ENCODE data around the gene ATP6V1F.
"Not testable (repeated sequence)": the region's sequence is repeated elsewhere in the genome, so short reads cannot be mapped to it uniquely, and the experiment has no call there.

ATP6V1F gene

GRCh38 chr7:128909625-128910568 lies 47.2 kb downstream of the ATP6V1F start:
- DNase-seq (ENCODE audit: low spot score): no peak
- in situ Hi-C loops (cut with MboI; ENCODE audit: low pct_unique_long_range_greater_than_20kb, low sequenced_read_pairs, unreplicated experiment): loop anchor here (10.0 kb wide), 1 partner anchor 175 kb away; no protein-coding TSS in a partner anchor

DNA sequence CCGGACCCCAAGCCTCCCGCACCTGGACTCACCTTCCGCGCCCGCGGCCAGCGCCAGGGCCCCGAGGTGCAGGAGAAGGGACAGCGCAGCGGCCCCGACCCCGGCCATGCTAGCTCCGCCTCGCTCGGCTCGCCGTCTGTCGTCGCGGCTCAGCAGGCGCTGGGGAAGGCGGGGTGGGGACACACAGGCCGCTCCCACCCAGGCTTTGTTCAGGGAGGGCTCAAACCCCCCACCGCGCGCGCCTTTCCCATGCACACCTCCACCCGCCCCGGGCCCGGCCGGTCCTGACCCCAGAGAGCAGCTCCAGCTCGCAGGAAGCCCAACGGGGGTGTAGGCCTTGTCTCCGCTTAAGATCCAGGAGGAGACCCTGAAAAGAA lies 47.9 kb downstream of the ATP6V1F start, which contains the start of gene KCP:
Gene KCP, minus strand, starts transcription at position 141 of the 377 bp plus-strand sequence. Its CDS starts 33 bp downstream, at position 108.
- no peak for DNase-seq (ENCODE audit: low spot score)
- in situ Hi-C loops (cut with MboI; ENCODE audit: low pct_unique_long_range_greater_than_20kb, low sequenced_read_pairs, unreplicated experiment): no loop called here

More at GRCh38 chr7:128909625-128910568, 47.2 kb downstream of the ATP6V1F start:
- TF ChIP-seq, protein P1, sequence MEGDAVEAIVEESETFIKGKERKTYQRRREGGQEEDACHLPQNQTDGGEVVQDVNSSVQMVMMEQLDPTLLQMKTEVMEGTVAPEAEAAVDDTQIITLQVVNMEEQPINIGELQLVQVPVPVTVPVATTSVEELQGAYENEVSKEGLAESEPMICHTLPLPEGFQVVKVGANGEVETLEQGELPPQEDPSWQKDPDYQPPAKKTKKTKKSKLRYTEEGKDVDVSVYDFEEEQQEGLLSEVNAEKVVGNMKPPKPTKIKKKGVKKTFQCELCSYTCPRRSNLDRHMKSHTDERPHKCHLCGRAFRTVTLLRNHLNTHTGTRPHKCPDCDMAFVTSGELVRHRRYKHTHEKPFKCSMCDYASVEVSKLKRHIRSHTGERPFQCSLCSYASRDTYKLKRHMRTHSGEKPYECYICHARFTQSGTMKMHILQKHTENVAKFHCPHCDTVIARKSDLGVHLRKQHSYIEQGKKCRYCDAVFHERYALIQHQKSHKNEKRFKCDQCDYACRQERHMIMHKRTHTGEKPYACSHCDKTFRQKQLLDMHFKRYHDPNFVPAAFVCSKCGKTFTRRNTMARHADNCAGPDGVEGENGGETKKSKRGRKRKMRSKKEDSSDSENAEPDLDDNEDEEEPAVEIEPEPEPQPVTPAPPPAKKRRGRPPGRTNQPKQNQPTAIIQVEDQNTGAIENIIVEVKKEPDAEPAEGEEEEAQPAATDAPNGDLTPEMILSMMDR (IDR thresholded peaks at IDR 0.05; ENCODE audit: extremely low read depth, insufficient read depth, missing control alignments): no peak

GRCh38 chr7:128911423-128912031 lies 48.9 kb downstream of the ATP6V1F start:
- TF ChIP-seq, protein P1 (IDR thresholded peaks at IDR 0.05; ENCODE audit: extremely low read depth, insufficient read depth, missing control alignments): no peak
- no peak for DNase-seq (ENCODE audit: low spot score)
- in situ Hi-C loops (cut with MboI; ENCODE audit: low pct_unique_long_range_greater_than_20kb, low sequenced_read_pairs, unreplicated experiment): no loop called here

More for the DNA sequence above, 47.9 kb downstream of the ATP6V1F start, which contains the start of gene KCP:
- TF ChIP-seq, protein P1 (IDR thresholded peaks at IDR 0.05; ENCODE audit: extremely low read depth, insufficient read depth, missing control alignments): no peak

- TF ChIP-seq, protein P1 (IDR thresholded peaks at IDR 0.05; ENCODE audit: extremely low read depth, insufficient read depth, missing control alignments): no peak
- no peak for DNase-seq (ENCODE audit: low spot score)
- in situ Hi-C loops (cut with MboI; ENCODE audit: low pct_unique_long_range_greater_than_20kb, low sequenced_read_pairs, unreplicated experiment): no loop called here
Measured at GRCh38 chr7:128912281-128912680, 49.6 kb downstream of the ATP6V1F start.

DNA sequence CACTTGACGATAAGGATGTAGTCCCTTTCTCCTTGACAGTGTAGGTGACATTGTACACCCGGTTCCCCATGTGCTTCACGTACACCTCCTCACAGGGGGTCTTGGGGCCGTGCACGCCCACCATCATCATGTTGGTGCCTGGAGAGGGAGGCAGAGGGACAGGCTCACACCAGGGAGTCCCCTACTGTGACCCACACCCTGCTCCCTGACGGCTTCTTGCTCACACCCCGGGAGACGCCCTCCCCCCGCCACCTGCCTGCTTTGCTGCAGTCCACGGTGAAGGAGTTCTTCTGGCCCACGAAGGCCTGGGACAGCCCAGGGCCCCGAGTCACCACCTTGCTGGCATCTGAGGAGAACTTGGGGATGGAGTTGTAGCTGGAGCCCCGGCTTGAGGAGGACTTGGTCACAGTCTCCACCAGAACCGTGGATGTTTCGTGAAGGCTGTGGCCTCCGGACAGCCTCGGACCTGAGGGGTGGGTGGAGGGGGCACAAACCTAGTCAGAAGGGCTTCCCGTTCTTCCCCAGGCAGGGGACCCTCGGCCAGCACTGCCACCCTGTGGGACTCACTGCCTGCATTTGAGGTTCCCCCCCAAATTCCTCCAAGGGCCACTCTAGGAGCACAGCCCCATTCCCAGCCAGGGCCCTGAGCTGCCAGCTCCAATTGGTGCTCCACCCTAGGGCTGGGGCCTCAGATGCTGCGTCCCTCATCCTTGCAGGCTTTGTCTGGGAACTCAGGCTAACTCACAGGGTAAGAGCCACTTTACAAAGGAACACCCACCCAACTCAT lies 50.2 kb downstream of the ATP6V1F start:
- in situ Hi-C loops (cut with MboI; ENCODE audit: low pct_unique_long_range_greater_than_20kb, low sequenced_read_pairs, unreplicated experiment); DNase-seq (ENCODE audit: low spot score): not testable (repeated sequence)

- TF ChIP-seq, protein P1 (IDR thresholded peaks at IDR 0.05; ENCODE audit: extremely low read depth, insufficient read depth, missing control alignments): no peak
- no peak for DNase-seq (ENCODE audit: low spot score)
- in situ Hi-C loops (cut with MboI; ENCODE audit: low pct_unique_long_range_greater_than_20kb, low sequenced_read_pairs, unreplicated experiment): no loop called here
Measured at GRCh38 chr7:128913870-128914565, 51.4 kb downstream of the ATP6V1F start.
